Karpas-422 (cell line): ENCODE measurements around the gene MTCL1. TPM values are rescaled to one million over a fixed set of nuclear protein-coding genes. Genes with fewer than 3 reads are reported as not detected.

ENCODE experiments used
- DNase-seq: peaks from one replicate; pipeline ENCODE4 v3.0.0-alpha.2; 2015
- H2AFZ ChIP-seq: fragments of 200-600 bp; sonication (generic); 2 replicates; pipeline ENCODE4 v1.6.1; 2014; ENCODE audit warnings: antibody characterized with exemption, low read length, mixed read lengths
- H3K27ac ChIP-seq: fragments of 200-600 bp; sonication (generic); 2 replicates; pipeline ENCODE4 v1.5.1; 2014; ENCODE audit warnings: mild to moderate bottlenecking, low read length, moderate library complexity
- H3K27me3 ChIP-seq: fragments of 200-600 bp; sonication (generic); 2 replicates; pipeline ENCODE4 v1.6.1; 2014; ENCODE audit warnings: low read length, mixed read lengths
- H3K36me3 ChIP-seq: fragments of 200-600 bp; sonication (generic); 2 replicates; pipeline ENCODE4 v1.6.1; 2014; ENCODE audit warnings: low read length, mixed read lengths; ENCODE audit not compliant: insufficient read depth
- H3K4me1 ChIP-seq: fragments of 200-600 bp; sonication (generic); 2 replicates; pipeline ENCODE4 v1.6.1; 2014; ENCODE audit warnings: mild to moderate bottlenecking, low read length, mixed read lengths
- H3K4me2 ChIP-seq: fragments of 200-600 bp; sonication (generic); 2 replicates; pipeline ENCODE4 v1.6.1; 2014; ENCODE audit warnings: low read length, low read depth, mild to moderate bottlenecking; ENCODE audit not compliant: poor library complexity, severe bottlenecking
- H3K4me3 ChIP-seq: fragments of 200-600 bp; sonication (generic); 2 replicates; pipeline ENCODE4 v1.5.1; 2014; ENCODE audit warnings: mild to moderate bottlenecking, antibody characterized with exemption, low read length, mixed read lengths
- H3K79me2 ChIP-seq: fragments of 200-600 bp; sonication (generic); 2 replicates; pipeline ENCODE4 v1.6.1; 2014; ENCODE audit warnings: mild to moderate bottlenecking, low read length, mixed read lengths
- H3K9ac ChIP-seq: fragments of 200-600 bp; sonication (generic); 2 replicates; pipeline ENCODE4 v1.6.0; 2014; ENCODE audit warnings: low read length
- H3K9me2 ChIP-seq: fragments of 200-600 bp; sonication (generic), shearing (Covaris generic); replicated peaks from 2 replicates; pipeline ENCODE4 v1.6.0; 2014; ENCODE audit warnings: mild to moderate bottlenecking, low read length, moderate library complexity; ENCODE audit not compliant: insufficient read depth
- H3K9me3 ChIP-seq: fragments of 300-700, 200-600 bp; sonication (generic); 2 replicates; pipeline ENCODE4 v1.6.1; 2014; ENCODE audit warnings: low read length, mixed read lengths
- H4K20me1 ChIP-seq: fragments of 200-600 bp; sonication (generic); 2 replicates; pipeline ENCODE4 v1.6.1; 2014; ENCODE audit warnings: mild to moderate bottlenecking, antibody characterized with exemption, low read length, low read depth; ENCODE audit not compliant: insufficient read depth
- total RNA-seq: library from RNA; depleted of rRNA; stranded (reverse); fragments of >200 nt; shearing (Covaris generic); gene quantifications from 2 replicates; pipeline ENCODE4 v1.2.3, GENCODE V29; 2014; ENCODE audit warnings: low replicate concordance; rRNA removed

Gene MTCL1
- total RNA-seq: 0.43 and 2.9 TPM in 2 replicates

DNA sequence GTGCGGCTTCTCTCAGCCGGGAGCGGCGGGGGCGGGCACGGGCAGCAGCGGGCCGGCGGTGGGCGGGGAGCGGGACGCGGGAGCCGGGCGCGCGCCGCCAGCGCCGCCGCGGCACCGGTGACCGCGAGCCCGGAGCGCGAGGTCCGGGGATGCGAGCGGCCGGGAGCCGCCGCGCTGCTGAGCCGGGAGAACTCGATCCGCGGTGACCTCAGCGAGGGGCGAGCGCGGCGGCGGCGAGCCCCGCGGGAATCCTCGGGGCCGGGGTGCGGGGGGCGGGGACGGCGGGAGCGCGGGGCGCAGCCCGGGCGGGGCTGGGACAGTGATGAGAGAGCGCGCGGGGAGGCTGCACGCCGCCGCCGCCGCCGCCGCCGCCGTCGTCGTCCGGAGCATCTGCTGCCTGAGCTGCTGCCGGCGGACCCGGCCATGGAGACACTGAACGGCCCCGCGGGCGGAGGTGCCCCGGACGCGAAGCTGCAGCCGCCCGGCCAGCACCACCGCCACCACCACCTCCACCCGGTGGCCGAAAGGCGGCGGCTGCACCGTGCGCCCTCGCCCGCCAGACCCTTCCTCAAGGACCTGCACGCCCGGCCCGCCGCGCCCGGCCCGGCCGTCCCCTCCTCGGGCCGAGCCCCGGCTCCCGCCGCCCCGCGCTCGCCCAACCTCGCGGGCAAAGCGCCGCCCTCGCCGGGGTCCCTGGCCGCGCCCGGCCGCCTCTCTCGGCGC is at the start of gene MTCL1:
TSS of gene MTCL1 (plus strand) at position 319 of the 723 bp plus-strand sequence. CDS start at position 424, 105 bp downstream.
- peak; percentile 50 for DNase-seq
- peak within 1 kb of the TSS; percentile 67 for H3K9ac ChIP-seq
- no peaks in the 10 kb centered on the region for H3K79me2 ChIP-seq
- H3K9me2 ChIP-seq: no peaks in the 10 kb centered on the region
- no peaks in the 10 kb centered on the region; the same call in 1 of the 2 replicates for H4K20me1 ChIP-seq
- peak within 1 kb of the TSS; percentile 97 for H2AFZ ChIP-seq
- H3K4me3 ChIP-seq: peak within 1 kb of the TSS; percentile 76
- no peaks in the 10 kb centered on the region for H3K9me3 ChIP-seq
- peaks cover 7% of the 10 kb centered on the region for H3K4me1 ChIP-seq
- no peaks in the 10 kb centered on the region for H3K27me3 ChIP-seq
- no peak within 1 kb of the TSS for H3K27ac ChIP-seq
- no peaks in the 10 kb centered on the region for H3K36me3 ChIP-seq
- peak within 1 kb of the TSS; percentile 90 for H3K4me2 ChIP-seq

GRCh38 chr18:8656232-8656631 is 49.1 kb upstream of the MTCL1 start:
- no peaks in the 10 kb centered on the region for H3K4me1 ChIP-seq
- H4K20me1 ChIP-seq: no peaks in the 10 kb centered on the region
- no peak overlapping the region for H3K4me2 ChIP-seq
- H3K9me3 ChIP-seq: no peaks in the 10 kb centered on the region
- no peak overlapping the region for H2AFZ ChIP-seq
- no peak overlapping the region for H3K9ac ChIP-seq
- no peak overlapping the region for H3K27ac ChIP-seq
- DNase-seq: no peak
- no peaks in the 10 kb centered on the region for H3K79me2 ChIP-seq
- no peaks in the 10 kb centered on the region for H3K9me2 ChIP-seq
- no peaks in the 10 kb centered on the region for H3K36me3 ChIP-seq
- H3K4me3 ChIP-seq: no peak overlapping the region
- no peaks in the 10 kb centered on the region for H3K27me3 ChIP-seq

DNA sequence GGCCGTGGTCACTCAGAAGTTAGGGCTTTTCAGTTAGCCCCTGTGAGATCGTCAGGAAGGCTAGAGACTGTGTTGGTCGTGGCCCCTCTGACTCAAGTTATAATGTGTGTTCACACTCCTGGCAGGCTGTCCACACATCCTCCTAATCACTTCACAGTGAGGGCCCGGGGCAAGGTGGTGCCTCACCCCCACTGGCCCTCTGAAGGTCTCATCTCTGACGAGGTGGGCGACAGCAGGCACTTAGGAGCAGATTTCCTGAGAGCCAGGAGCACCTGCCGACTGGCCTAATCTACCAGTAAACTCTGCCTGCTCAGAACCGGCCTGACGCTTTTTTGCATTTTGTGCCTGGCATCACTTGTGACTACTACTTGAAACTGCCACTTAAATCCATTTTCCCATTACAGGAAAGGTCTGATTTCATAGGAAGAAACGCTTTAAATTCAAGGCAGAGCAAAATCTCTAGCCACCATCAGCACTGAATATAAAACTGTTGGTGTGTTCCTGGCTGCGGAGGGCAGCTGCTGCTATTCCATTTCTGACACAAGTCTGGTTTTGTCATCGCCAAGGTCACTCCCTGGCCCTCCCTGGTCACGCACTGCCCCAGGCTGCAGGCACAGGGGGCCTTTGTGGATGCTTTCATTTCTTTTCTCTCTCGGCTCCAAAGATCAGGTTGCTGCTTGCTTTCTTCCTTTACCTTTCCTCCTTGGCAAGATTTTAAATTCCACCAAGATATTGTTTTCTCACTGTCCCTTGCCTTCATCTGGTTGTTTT is 48.1 kb upstream of the MTCL1 start:
- no peaks in the 10 kb centered on the region for H3K79me2 ChIP-seq

GRCh38 chr18:8657873-8658470 is 47.4 kb upstream of the MTCL1 start:
- Histone ChIP-seq H3K4me3 (no peak overlapping the region), H3K4me2 (no peak overlapping the region)

More for the DNA sequence above, 48.1 kb upstream of the MTCL1 start:
- no peaks in the 10 kb centered on the region for H3K9me2 ChIP-seq
- peaks cover 5% of the 10 kb centered on the region; the same call in 1 of the 2 replicates for H3K4me1 ChIP-seq
- H3K27me3 ChIP-seq: no peaks in the 10 kb centered on the region
- no peaks in the 10 kb centered on the region for H3K9me3 ChIP-seq
- H3K4me3 ChIP-seq: no peak overlapping the region
- H3K9ac ChIP-seq: no peak overlapping the region
- H3K27ac ChIP-seq: no peak overlapping the region
- H3K4me2 ChIP-seq: no peak overlapping the region
- peak; percentile 34 for DNase-seq
- H2AFZ ChIP-seq: no peak overlapping the region
- no peaks in the 10 kb centered on the region for H3K36me3 ChIP-seq
- H4K20me1 ChIP-seq: no peaks in the 10 kb centered on the region

GRCh38 chr18:8658858-8659485 is 46.4 kb upstream of the MTCL1 start:
- Histone ChIP-seq H2AFZ (no peak overlapping the region), H3K9me3 (no peaks in the 10 kb centered on the region), H3K27ac (no peak overlapping the region), H3K4me2 (no peak overlapping the region), H3K4me1 (peaks cover 5% of the 10 kb centered on the region; the same call in 1 of the 2 replicates), H3K79me2 (no peaks in the 10 kb centered on the region), H3K4me3 (no peak overlapping the region), H4K20me1 (no peaks in the 10 kb centered on the region), H3K36me3 (no peaks in the 10 kb centered on the region), H3K9me2 (no peaks in the 10 kb centered on the region), H3K27me3 (no peaks in the 10 kb centered on the region), H3K9ac (no peak overlapping the region)
- no peak for DNase-seq

More at GRCh38 chr18:8657873-8658470, 47.4 kb upstream of the MTCL1 start:
- no peak overlapping the region for H3K9ac ChIP-seq
- H3K27me3 ChIP-seq: no peaks in the 10 kb centered on the region
- H2AFZ ChIP-seq: no peak overlapping the region
- H4K20me1 ChIP-seq: no peaks in the 10 kb centered on the region
- no peaks in the 10 kb centered on the region for H3K9me2 ChIP-seq
- no peaks in the 10 kb centered on the region for H3K79me2 ChIP-seq
- peaks cover 5% of the 10 kb centered on the region; the same call in 1 of the 2 replicates for H3K4me1 ChIP-seq
- DNase-seq: peak; percentile 33
- no peak overlapping the region for H3K27ac ChIP-seq
- H3K9me3 ChIP-seq: no peaks in the 10 kb centered on the region
- no peaks in the 10 kb centered on the region for H3K36me3 ChIP-seq

- H3K4me2 ChIP-seq: no peak overlapping the region
- no peak overlapping the region for H3K4me3 ChIP-seq
- H3K36me3 ChIP-seq: no peaks in the 10 kb centered on the region
- no peak overlapping the region for H3K9ac ChIP-seq
- H4K20me1 ChIP-seq: no peaks in the 10 kb centered on the region
- H3K27me3 ChIP-seq: no peaks in the 10 kb centered on the region
- H3K79me2 ChIP-seq: no peaks in the 10 kb centered on the region
- H3K27ac ChIP-seq: no peak overlapping the region
- H3K9me2 ChIP-seq: no peaks in the 10 kb centered on the region
- H3K4me1 ChIP-seq: peaks cover 5% of the 10 kb centered on the region; the same call in 1 of the 2 replicates
- H3K9me3 ChIP-seq: no peaks in the 10 kb centered on the region
- DNase-seq: no peak
- H2AFZ ChIP-seq: no peak overlapping the region
Measured at GRCh38 chr18:8659609-8660242, 45.6 kb upstream of the MTCL1 start.

GRCh38 chr18:8660316-8660715 is 45.0 kb upstream of the MTCL1 start:
- Histone ChIP-seq H3K27ac (no peak overlapping the region), H2AFZ (no peak overlapping the region), H3K4me2 (no peak overlapping the region), H3K79me2 (no peaks in the 10 kb centered on the region), H4K20me1 (no peaks in the 10 kb centered on the region), H3K9me3 (no peaks in the 10 kb centered on the region), H3K27me3 (no peaks in the 10 kb centered on the region), H3K4me1 (peaks cover 5% of the 10 kb centered on the region; the same call in 1 of the 2 replicates), H3K9ac (no peak overlapping the region), H3K4me3 (no peak overlapping the region), H3K9me2 (no peaks in the 10 kb centered on the region), H3K36me3 (no peaks in the 10 kb centered on the region)
- DNase-seq: peak; percentile 21
